Psoas muscle (tissue), 8 donors: ENCODE measurements around the gene SCAMP2. TPM values are rescaled to one million over a fixed set of nuclear protein-coding genes. Genes with fewer than 3 reads are reported as not detected.
"Not testable (repeated sequence)": the region's sequence is repeated elsewhere in the genome, so short reads cannot be mapped to it uniquely, and the experiment has no call there.

ENCODE experiments used
- ATAC-seq, 4 donors: fragments of 200-7000 bp; cut with Tn5 transposase; one replicate each; pipeline ENCODE4 v1.9.1; 2020; ENCODE audit warnings: moderate library complexity in 3 of 4, mild to moderate bottlenecking in 2 of 4
- DNase-seq, 2 donors: peaks; one replicate each; pipeline ENCODE4 v3.0.0-alpha.2; 2020
- H3K27ac ChIP-seq: fragments of 200-600 bp; one replicate; pipeline ENCODE4 v1.8.0; 2022
- H3K27me3 ChIP-seq, 3 donors: fragments of 200-600 bp in 1 of 3; one replicate each; pipeline versions ENCODE4 v1.6.1 to v1.8.0; 2013 to 2022; ENCODE audit warnings: low read length in 2 of 3, mild to moderate bottlenecking in 2 of 3, moderate library complexity in 1 of 3; ENCODE audit not compliant: insufficient read depth in 3 of 3
- H3K36me3 ChIP-seq, 2 donors: fragments of 200-600 bp in 1 of 2; one replicate each; pipeline versions ENCODE4 v1.6.1 to v1.8.0; 2013 to 2022; ENCODE audit warnings: low read depth in 1 of 2, mild to moderate bottlenecking in 1 of 2, moderate library complexity in 1 of 2; ENCODE audit not compliant: insufficient read depth in 1 of 2
- H3K4me1 ChIP-seq: fragments of 200-600 bp; one replicate; pipeline ENCODE4 v1.8.0; 2022
- H3K4me3 ChIP-seq: fragments of 200-600 bp; one replicate; pipeline ENCODE4 v1.8.0; 2022; ENCODE audit warnings: mild to moderate bottlenecking
- H3K9me3 ChIP-seq: fragments of 200-600 bp; one replicate; pipeline ENCODE4 v1.8.0; 2022
- WGBS, 3 donors: extraction: QIAGEN DNeasy Blood & Tissue Kit; methylation state at CpG; one replicate each; pipeline versions ENCODE4 v1.1.6 to v1.1.7; 2013; 5-methylcytosine and 5-hydroxymethylcytosine counted together
- intact Hi-C, 2 donors: fragments of 100-400 bp; cut with DNase I; formaldehyde crosslinking; loops; one replicate each; pipeline versions ENCODE4 v1.11.0 to v1.14.2; 2022
- polyA plus RNA-seq, 3 donors: library from polyadenylated mRNA; stranded (reverse); fragments of 200-250 nt; gene quantifications; one replicate each; pipeline ENCODE4 v1.2.3, GENCODE V29; 2013
- total RNA-seq, 4 donors: library from RNA; stranded (reverse); fragmentation: NEBNext Ultra II Directional in 2 of 4; extraction: Animal tissue kit (Norgen Biotek cat#: 25700) in 2 of 4; gene quantifications; one replicate each; pipeline versions ENCODE4 v1.2.1 to v1.2.4, GENCODE V29; 2021 to 2023
- TF ChIP-seq, protein P1 (sequence below): fragments of 200-600 bp; IDR thresholded peaks from one replicate; pipeline ENCODE4 v1.8.0; 2022; ENCODE audit warnings: antibody characterized with exemption
- donor health status: healthy with polysubstance abuse.
- donor health status: DM: no; HTN: no; CAD: no; lungs with moderate emphysema.
- donor health status: Bipolar disorder and iron deficiency.
- donor health status: healthy.
- donor health status: DM: yes; HTN: yes; CAD: no.
- donor health status: DM: no; HTN: no; CAD: no.
- donor health status: DM: no; HTN: no; CAD: no.
- donor health status: DM: yes; HTN: yes; CAD: no.

SCAMP2 gene
- total and polyA plus RNA-seq, 7 donors: 32.1 to 73.6 (median 48.6) TPM

DNA sequence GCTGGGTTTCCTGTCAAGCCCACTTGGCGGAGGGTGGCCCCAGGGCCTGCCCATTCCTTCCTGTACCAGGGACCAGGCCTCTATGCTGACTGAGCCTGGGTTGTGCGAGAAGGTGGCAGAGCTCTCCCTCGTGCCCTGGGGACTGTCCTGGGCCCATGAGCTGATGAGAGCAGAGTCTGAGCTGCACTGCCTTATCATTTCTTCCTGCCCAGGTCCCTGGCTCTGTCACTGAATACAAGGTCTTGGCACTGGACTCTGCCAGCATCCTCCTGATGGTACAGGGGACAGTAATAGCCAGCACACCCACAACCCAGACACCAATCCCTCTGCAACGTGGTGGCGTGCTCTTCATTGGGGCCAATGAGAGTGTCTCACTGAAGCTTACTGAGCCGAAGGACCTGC, 24.1 kb upstream of the SCAMP2 start:
- Histone ChIP-seq H3K4me3 (no peak overlapping the region), H3K4me1 (peaks cover 5% of the 10 kb centered on the region), H3K36me3 (peaks cover 26 to 89% of the 10 kb centered on the region in 2 donors), H3K27me3 (no peaks in the 10 kb centered on the region), H3K27ac (no peak overlapping the region), H3K9me3 (no peaks in the 10 kb centered on the region)
- TF ChIP-seq, protein P1, sequence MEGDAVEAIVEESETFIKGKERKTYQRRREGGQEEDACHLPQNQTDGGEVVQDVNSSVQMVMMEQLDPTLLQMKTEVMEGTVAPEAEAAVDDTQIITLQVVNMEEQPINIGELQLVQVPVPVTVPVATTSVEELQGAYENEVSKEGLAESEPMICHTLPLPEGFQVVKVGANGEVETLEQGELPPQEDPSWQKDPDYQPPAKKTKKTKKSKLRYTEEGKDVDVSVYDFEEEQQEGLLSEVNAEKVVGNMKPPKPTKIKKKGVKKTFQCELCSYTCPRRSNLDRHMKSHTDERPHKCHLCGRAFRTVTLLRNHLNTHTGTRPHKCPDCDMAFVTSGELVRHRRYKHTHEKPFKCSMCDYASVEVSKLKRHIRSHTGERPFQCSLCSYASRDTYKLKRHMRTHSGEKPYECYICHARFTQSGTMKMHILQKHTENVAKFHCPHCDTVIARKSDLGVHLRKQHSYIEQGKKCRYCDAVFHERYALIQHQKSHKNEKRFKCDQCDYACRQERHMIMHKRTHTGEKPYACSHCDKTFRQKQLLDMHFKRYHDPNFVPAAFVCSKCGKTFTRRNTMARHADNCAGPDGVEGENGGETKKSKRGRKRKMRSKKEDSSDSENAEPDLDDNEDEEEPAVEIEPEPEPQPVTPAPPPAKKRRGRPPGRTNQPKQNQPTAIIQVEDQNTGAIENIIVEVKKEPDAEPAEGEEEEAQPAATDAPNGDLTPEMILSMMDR: no peak
- WGBS, 3 donors: 73 to 83% (median 80%) methylated on average over 6 of the region's 6 CpGs
- ATAC-seq (peak in 1 of 4 donors; percentile 5), DNase-seq (no peak)
- intact Hi-C loops: no loop called here

DNA sequence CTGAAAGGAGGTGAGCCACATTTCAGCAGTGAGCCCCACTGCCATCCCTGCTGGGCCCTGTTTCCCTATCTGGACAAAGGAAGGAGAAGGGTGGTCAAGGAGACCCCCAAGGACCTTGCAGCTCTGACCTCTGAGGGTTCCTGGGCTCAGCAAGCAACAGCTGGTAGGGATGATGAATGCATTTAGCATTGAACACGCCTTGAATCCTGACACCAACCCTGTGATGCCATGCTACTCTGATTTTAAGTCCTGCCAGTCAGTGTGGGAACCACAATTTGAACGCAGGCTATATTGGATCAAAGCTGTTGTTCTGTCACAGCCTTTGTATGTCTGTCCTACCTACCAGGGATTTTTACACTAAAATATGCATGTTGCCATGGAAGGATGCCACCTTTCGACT, 23.2 kb upstream of the SCAMP2 start:
- WGBS, 3 donors: 70 to 89% (median 79%) methylated on average over 3 of the region's 3 CpGs
- Histone ChIP-seq H3K4me3 (no peak overlapping the region), H3K9me3 (no peaks in the 10 kb centered on the region), H3K27ac (no peak overlapping the region), H3K27me3 (no peaks in the 10 kb centered on the region), H3K4me1 (peaks cover 2% of the 10 kb centered on the region), H3K36me3 (peaks cover 24 to 90% of the 10 kb centered on the region in 2 donors)
- DNase-seq (peak in 1 of 2 donors; percentile 23), ATAC-seq (no peak)
- intact Hi-C loops: no loop called here
- TF ChIP-seq, protein P1: no peak

DNA sequence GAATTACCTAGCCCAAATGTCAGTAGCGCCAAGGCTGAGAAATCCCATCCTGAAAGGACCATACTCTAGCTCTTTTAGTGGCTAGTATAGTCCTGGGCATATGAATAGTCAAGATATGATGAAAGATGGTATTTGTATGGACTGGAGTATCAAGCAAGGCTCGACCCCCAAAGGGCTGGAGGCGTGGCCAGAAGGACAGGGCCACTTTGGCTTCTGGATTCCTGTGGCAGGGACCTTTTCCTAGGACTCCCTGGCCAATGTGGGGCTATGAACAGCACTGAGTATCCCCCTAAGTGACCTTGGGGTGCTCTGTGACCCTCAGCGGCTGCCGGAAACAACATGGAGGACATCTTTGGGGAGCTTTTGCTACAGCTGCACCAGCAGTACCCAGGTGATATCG, 22.7 kb upstream of the SCAMP2 start:
- H3K4me1 ChIP-seq: peaks cover 5% of the 10 kb centered on the region
- no peaks in the 10 kb centered on the region for H3K9me3 ChIP-seq
- TF ChIP-seq, protein P1: no peak
- DNase-seq (peak in 1 of 2 donors; percentile 32), ATAC-seq (no peak)
- no peak overlapping the region for H3K4me3 ChIP-seq
- intact Hi-C loops: no loop called here
- 90 to 92% (median 91%) methylated on average over 6 of the region's 6 CpGs for WGBS, 3 donors
- H3K27me3 ChIP-seq: no peaks in the 10 kb centered on the region
- peaks cover 21 to 87% of the 10 kb centered on the region in 2 donors for H3K36me3 ChIP-seq
- H3K27ac ChIP-seq: no peak overlapping the region

GRCh38 chr15:74894383-74894782, 21.2 kb upstream of the SCAMP2 start:
- H3K4me1 ChIP-seq, intact Hi-C loops: not testable (repeated sequence)
- peaks cover 14 to 72% of the 10 kb centered on the region in 2 donors for H3K36me3 ChIP-seq

DNA sequence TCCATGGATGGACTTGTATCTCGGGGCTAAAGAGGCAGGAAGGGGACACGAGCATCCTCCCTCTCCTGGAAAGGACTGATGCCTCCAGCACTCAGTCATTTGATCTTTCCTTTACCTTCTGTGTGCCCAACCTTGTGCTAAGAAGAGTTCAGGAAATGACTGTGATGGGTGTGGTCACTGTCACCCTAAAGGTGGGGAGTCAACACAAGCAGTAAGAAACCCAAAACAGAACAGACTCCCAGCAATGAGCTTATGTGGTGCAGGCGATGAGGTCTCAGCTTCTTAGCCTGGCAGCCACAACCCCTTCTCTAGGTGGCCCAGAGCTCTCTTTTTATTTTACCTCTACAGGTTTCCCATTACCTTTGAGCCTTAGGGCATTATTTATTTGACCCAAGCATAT, 20.5 kb upstream of the SCAMP2 start:
- ATAC-seq (no peak), DNase-seq (peak in 1 of 2 donors; percentile 4)
- Histone ChIP-seq H3K9me3 (no peaks in the 10 kb centered on the region), H3K36me3 (peaks cover 14 to 65% of the 10 kb centered on the region in 2 donors), H3K27ac (no peak overlapping the region), H3K4me1 (peaks cover 16% of the 10 kb centered on the region), H3K27me3 (no peaks in the 10 kb centered on the region), H3K4me3 (no peak overlapping the region)
- TF ChIP-seq, protein P1: no peak
- intact Hi-C loops: no loop called here
- WGBS, 3 donors: 81 to 86% (median 81%) methylated on average over 3 of the region's 3 CpGs

More at GRCh38 chr15:74894383-74894782, 21.2 kb upstream of the SCAMP2 start:
- H3K27ac ChIP-seq, ATAC-seq, H3K27me3 ChIP-seq, H3K4me3 ChIP-seq, DNase-seq, H3K9me3 ChIP-seq: not testable (repeated sequence)
- WGBS, 3 donors: 93 to 96% (median 95%) methylated on average over 7 of the region's 7 CpGs
